Activated naive CD4-positive, alpha-beta T cell treated with anti-CD3 and anti-CD28 coated beads, Interleukin-2, amount 50 U/mL, for 16 hours (primary cell): Measurements from ENCODE around the gene ERICH6.

Experiments
- DNase-seq: peaks from one replicate; pipeline ENCODE4 v3.0.0-alpha.2; 2020

The ERICH6 gene

DNA sequence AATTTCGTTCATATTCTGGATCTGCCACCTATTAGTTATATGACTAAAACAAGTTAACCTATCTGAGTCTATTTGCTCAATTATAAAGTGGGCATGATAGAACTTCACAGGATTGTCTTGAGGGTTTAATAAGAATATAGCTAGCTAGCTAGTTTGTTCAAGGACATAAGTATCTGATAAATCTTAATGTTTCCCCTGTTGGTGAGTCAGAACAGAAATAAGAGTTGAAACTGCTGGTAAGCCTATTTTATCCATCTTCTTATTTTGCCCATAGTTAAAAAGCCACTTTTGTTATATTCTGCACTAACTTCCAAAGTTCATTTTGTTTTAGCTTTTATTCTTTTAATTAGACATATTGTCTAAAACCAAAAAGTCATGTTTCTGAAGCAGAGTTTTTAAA lies 91.2 kb downstream of the ERICH6 start:
- no peak for DNase-seq

DNA sequence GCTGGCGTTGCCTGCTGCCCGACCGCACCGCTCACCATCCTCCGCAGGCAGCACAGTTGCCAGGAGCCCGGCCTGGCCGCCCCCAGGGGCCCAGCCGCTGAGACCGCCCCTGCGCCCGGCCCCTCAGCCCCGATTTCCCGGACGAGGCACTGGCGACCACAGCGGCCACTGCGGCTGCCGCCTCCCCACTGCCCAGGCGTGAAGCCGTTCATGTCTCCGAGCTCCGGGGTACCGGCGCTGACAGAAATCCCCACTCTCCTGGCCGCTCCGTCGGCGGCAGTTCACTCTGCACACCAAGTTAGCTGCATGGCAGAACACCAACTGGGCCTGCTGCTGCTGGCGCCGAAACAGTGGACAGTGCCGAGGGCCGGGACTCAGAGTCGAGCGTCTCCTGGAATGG lies 92.1 kb downstream of the ERICH6 start:
- no peak for DNase-seq

DNA sequence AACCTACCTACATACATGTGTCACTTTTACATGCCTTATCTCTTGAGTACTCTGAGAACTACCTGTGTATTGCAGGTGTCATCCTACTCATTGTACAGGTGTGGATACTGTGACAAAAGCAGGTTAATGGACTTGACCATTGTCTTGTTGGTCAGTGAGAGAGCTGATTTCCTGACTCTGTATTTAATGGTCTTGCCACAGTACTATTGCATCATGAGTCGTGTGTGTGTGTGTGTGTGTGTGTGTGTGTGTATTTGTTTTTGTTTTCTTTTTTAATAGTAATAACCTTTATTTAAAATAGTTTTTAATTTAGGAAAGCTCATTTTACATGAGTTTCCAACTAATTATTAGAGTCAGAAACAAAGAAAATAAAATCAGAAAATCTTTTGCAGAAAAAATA lies 92.9 kb downstream of the ERICH6 start:
- no peak for DNase-seq

DNA sequence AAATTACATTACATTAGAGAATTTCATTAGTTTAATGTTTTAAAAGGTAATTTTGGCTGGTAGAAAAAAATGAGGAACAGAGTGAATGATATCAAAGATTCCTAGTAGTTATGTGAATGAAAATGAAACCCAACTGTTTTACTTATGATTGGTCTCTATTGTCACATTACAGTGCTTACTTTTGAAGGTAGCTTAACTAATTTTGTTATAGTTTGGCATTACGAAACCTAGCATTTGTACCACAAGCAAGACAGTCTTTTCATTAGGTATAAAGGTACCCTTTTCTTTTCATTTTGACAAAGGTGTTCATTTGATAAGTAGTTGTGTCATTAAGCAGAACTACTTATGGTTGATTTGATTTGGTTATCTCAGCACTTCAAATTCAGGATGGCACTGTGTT lies 93.7 kb downstream of the ERICH6 start:
- DNase-seq: no peak
